Neural cell (in vitro differentiated cells): Measurements from ENCODE around the gene MED27.

ENCODE experiments used
- EP300 ChIP-seq: fragments of 450-650 bp; conservative IDR thresholded peaks from 2 replicates; pipeline ENCODE4 v1.6.1; 2014; ENCODE audit warnings: antibody characterized with exemption, mild to moderate bottlenecking, moderate library complexity; ENCODE audit not compliant: poor library complexity, severe bottlenecking
- MXI1 ChIP-seq: fragments of 450-650 bp; conservative IDR thresholded peaks from 2 replicates; pipeline ENCODE4 v1.6.1; 2014; ENCODE audit warnings: antibody characterized with exemption, mild to moderate bottlenecking; ENCODE audit not compliant: poor library complexity, severe bottlenecking
- REST ChIP-seq: IDR thresholded peaks from 2 replicates; pipeline ENCODE4 v1.6.1; 2012; ENCODE audit warnings: borderline replicate concordance

DNA sequence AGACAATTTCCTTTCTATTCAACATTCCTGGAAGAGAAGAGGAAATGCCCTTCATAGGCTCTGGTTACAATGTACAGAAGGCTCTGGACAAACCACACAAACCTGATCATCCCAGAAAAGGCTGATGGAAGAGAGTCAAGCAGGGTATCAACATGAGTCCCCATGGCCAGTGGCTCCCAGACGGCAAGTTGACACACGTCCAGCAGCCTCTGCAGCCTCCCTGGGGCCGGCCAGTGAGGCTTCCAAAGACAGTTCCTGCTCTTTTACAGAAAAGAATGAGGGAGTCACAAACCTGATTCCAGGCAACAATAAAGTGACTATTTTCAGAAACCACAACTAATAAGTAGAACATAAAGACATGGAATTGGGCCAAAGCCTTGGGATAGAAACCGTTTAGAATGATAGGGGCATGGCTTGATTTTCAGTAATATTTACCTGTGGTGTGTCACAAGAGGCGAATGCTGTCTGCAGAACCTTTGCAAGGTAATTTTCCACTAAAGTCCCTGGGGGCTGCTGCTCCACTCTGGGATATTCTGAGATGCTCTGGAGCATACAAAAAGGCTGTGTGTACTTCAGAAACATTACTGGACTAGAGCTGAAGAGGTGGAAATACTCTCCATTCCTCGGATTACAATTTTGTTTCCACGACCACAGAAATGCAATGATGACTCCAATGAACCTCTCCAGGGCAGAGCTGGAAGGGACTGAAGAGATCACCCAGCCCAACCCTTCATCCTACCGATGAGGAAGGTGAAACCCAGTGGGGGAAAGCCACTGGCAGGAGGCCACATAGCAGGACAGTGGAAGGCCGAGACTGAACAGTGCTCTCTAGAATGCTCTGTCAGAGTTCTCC lies 10.4 kb downstream of the MED27 start:
- TF ChIP-seq EP300 (no peak), REST (no peak), MXI1 (no peak)
